ENCODE results near the gene HIBCH. TPM values are rescaled to one million over a fixed set of nuclear protein-coding genes. Genes with fewer than 3 reads are reported as not detected.

The HIBCH gene
- total RNA-seq, 3 donors from 2014 or later (not counting 1 experiment from before 2014, with no cell fraction given): 19.3 to 31.4 (median 21.6) TPM

DNA sequence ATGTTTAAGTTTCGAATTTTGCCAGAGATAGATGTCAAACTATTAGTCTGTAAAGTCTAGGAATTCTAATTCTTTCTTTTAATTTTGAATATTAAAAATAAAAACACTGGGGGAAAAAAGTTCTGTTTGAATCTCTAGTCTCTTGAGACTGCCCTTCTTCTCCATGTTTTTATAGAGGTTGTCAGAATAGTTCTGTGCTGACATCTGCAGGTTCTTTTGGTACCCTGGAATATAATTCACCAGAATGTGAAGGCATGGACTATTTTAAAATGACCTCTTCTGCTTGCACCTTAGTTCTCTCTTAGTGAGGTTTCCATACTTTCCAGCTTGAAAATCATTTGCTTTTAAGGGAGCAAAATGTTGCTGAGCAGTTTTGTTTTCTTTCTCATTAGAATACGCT lies 136.1 kb downstream of the HIBCH start:
- Histone ChIP-seq H3K4me1 (ENCODE audit: control insufficient read depth, insufficient read depth, low read length) (peaks cover 9% of the 10 kb centered on the region), H3K9me3 (ENCODE audit: control insufficient read depth, insufficient read depth, low read length) (no peaks in the 10 kb centered on the region), H3K27me3 (ENCODE audit: control insufficient read depth, insufficient read depth, low read length) (peaks cover 5% of the 10 kb centered on the region), H3K27ac (ENCODE audit: low read length) (no peak overlapping the region), H3K4me3 (ENCODE audit: low read length) (no peak overlapping the region), H3K36me3 (ENCODE audit: control insufficient read depth, insufficient read depth, low read length) (no peaks in the 10 kb centered on the region)
- H3K36me3 Mint-ChIP-seq: no peaks in the 10 kb centered on the region
- H3K4me3 Mint-ChIP-seq: no peak overlapping the region
- peaks cover 11% of the 10 kb centered on the region in 2 donors for H3K4me1 Mint-ChIP-seq
- no peaks in the 10 kb centered on the region for H3K9me3 Mint-ChIP-seq
- H3K27ac Mint-ChIP-seq: no peak overlapping the region
- DNase-seq (no peak), ATAC-seq (no peak)
- peaks cover 0 to 14% of the 10 kb centered on the region in 2 donors for H3K27me3 Mint-ChIP-seq (ENCODE audit: low read depth in 2 of 2)
- no peak for TF ChIP-seq CTCF (IDR thresholded peaks at IDR 0.05)
- WGBS (ENCODE audit: insufficient coverage): no CpG with 5 or more reads among the region's 2 CpGs
- intact Hi-C loops (cut with micrococcal nuclease): loop anchor here (1.0 kb wide), 1 partner anchor 44 kb away; no protein-coding TSS in a partner anchor

DNA sequence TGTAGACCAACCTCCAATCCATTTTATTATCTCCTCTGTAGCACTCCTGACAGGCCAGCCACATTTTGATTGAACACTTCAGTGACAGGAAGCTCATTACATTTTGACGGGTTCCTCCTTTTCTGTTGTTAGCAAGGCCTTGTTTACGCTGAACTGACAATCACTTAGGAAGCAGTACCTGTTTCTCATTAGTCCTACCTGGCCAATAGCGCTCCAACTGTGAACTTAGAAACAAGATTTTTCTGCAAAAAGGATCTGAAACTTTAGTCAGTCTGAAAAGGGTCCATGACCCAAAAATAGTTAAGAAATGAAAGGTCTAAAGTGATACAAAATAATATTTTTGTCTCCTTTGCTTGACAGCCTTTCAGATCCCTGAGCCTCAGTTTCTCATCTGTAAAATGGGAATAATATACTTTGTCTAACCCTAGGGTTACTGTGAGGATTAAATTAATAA lies 137.5 kb downstream of the HIBCH start:
- H3K9me3 ChIP-seq (ENCODE audit: control insufficient read depth, insufficient read depth, low read length): no peaks in the 10 kb centered on the region
- H3K9me3 Mint-ChIP-seq: no peaks in the 10 kb centered on the region
- DNase-seq: no peak
- no peak overlapping the region for H3K27ac Mint-ChIP-seq
- no peaks in the 10 kb centered on the region for H3K36me3 ChIP-seq (ENCODE audit: control insufficient read depth, insufficient read depth, low read length)
- peaks cover 11 to 17% of the 10 kb centered on the region in 2 donors for H3K4me1 Mint-ChIP-seq
- intact Hi-C loops (cut with micrococcal nuclease): no loop called here
- H3K4me1 ChIP-seq (ENCODE audit: control insufficient read depth, insufficient read depth, low read length): peaks cover 9% of the 10 kb centered on the region
- no peak overlapping the region for H3K27ac ChIP-seq (ENCODE audit: low read length)
- ATAC-seq: no peak
- H3K27me3 Mint-ChIP-seq (ENCODE audit: low read depth in 2 of 2): peaks cover 0 to 24% of the 10 kb centered on the region in 2 donors
- no peak for TF ChIP-seq CTCF (IDR thresholded peaks at IDR 0.05)
- H3K27me3 ChIP-seq (ENCODE audit: control insufficient read depth, insufficient read depth, low read length): peaks cover 9% of the 10 kb centered on the region
- peak overlapping the region; percentile 2 for H3K4me3 Mint-ChIP-seq
- WGBS (ENCODE audit: insufficient coverage): 56% methylated on average over 3 of the region's 3 CpGs
- H3K36me3 Mint-ChIP-seq: no peaks in the 10 kb centered on the region
- no peak overlapping the region for H3K4me3 ChIP-seq (ENCODE audit: low read length)

DNA sequence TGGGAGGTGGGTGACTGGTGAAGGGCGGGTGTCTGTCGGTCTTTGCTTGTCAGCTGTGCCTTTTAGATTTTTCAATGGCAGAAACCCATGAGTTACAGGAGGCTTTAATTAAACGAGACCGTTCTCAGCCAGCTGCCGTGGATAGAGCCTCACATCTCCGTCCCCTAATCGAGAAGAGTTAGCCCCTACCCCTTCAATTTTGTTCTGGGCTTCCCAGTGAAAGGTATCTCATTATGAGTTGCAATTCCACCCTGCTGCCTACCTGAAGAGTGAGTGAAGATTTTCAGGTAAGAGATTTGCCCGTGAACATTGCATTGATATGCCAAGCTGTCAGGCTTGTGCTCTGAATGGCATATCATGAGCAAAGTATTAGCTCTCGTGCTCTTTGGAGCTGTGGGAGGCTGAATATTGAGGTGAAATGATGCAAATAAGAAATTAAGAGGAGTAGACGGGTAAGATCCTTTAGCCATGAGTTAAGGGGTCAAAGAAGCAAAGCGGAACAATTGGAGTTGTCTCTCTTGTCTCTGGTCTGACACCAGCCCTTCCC lies 138.4 kb downstream of the HIBCH start:
- no peak for DNase-seq
- Histone ChIP-seq H3K27me3 (ENCODE audit: control insufficient read depth, insufficient read depth, low read length) (peaks cover 9% of the 10 kb centered on the region), H3K4me1 (ENCODE audit: control insufficient read depth, insufficient read depth, low read length) (peaks cover 9% of the 10 kb centered on the region), H3K4me3 (ENCODE audit: low read length) (no peak overlapping the region), H3K36me3 (ENCODE audit: control insufficient read depth, insufficient read depth, low read length) (no peaks in the 10 kb centered on the region), H3K27ac (ENCODE audit: low read length) (no peak overlapping the region), H3K9me3 (ENCODE audit: control insufficient read depth, insufficient read depth, low read length) (no peaks in the 10 kb centered on the region)
- 28% methylated on average over 11 of the region's 11 CpGs for WGBS (ENCODE audit: insufficient coverage)
- TF ChIP-seq CTCF (IDR thresholded peaks at IDR 0.05): no peak
- Mint-ChIP-seq H3K9me3 (no peaks in the 10 kb centered on the region), H3K4me3 (peak overlapping the region; percentile 76), H3K27ac (no peak overlapping the region), H3K27me3 (ENCODE audit: low read depth in 2 of 2) (peaks cover 0 to 24% of the 10 kb centered on the region in 2 donors), H3K36me3 (no peaks in the 10 kb centered on the region), H3K4me1 (peaks cover 11 to 17% of the 10 kb centered on the region in 2 donors)
- intact Hi-C loops (cut with micrococcal nuclease): no loop called here
- no peak for ATAC-seq
